ENCODE data around the gene FBXW7.

GRCh38 chr4:152278172-152278504, 257.8 kb downstream of the FBXW7 start:
- TF ChIP-seq POLR2A (IDR thresholded peaks at IDR 0.05): no peak
- TF ChIP-seq CTCF (IDR thresholded peaks at IDR 0.05): no peak

Measured in breast epithelium (tissue), 3 donors.